Mucosa of gallbladder (tissue), 1 donor: ENCODE results near the gene LSG1. TPM values are rescaled to one million over a fixed set of nuclear protein-coding genes. Genes with fewer than 3 reads are reported as not detected.
A peak's percentile ranks its signal among the peaks of the same experiment; 100 is the strongest.

Experiments used
- DNase-seq: peaks from one replicate; pipeline ENCODE4 v3.0.0-alpha.2; 2020; ENCODE audit warnings: low spot score
- total RNA-seq: library from RNA; stranded (reverse); gene quantifications from one replicate; pipeline ENCODE4 v1.2.1, GENCODE V29; 2021
- donor health status: DM: no; HTN: no; CAD: no.

Gene LSG1
- total RNA-seq, 1 donor from 2014 or later = 31.8 TPM

DNA sequence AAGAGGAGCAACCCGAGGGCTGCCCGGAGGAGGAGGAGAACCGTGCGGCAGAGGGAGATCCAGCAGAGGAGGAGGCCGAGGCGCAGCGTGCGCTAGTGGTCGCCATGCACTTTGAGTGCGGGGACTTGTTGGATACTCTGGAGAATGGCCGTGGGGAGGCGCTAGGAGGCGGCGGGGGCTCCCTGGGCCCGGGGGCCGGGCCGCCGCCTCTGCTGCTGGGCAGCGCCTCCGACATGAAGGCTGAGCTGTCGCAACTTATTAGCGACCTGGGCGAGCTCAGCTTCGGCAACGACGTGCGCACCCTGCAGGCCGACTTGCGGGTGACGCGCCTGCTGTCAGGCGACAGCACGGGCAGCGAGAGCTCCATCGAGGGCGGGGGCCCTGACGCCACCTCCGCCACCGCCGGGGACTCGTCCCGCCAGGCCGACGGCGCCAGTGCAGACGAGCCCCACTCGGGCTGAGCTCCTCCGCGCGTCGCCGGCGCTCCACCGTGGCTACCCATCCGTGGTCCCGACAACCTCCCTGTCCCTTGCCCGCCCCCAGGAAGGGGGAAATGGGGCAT is 15.7 kb upstream of the LSG1 start:
- DNase-seq = peak; percentile 52

DNA sequence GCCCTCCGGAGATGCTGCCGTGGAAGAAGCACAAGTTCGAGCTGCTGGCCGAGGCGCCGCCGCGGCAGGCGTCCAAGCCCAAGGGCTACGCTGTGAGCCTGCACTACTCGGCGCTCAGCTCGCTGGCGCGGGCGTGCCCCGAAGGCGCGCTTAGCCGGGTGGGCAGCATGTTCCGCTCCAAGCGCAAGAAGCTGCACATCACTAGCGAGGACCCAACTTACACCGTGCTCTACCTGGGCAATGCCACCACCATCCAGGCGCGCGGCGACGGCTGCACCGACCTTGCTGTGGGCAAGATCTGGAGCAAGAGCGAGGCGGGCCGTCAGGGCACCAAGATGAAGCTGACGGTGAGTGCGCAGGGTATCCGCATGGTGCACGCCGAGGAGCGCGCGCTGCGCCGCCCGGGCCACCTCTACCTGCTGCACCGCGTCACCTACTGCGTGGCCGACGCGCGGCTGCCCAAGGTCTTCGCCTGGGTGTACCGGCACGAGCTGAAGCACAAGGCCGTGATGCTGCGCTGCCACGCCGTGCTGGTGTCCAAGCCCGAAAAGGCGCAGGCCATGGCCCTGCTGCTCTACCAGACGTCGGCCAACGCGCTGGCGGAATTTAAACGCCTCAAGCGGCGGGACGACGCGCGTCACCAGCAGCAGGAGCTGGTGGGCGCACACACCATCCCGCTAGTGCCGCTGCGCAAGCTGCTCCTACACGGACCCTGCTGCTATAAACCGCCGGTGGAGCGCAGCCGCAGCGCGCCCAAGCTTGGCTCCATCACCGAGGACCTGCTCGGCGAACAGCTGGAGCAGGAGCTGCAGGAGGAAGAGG is 15.0 kb upstream of the LSG1 start:
- peak; percentile 42 for DNase-seq

GRCh38 chr3:194686414-194686815 is 14.4 kb upstream of the LSG1 start:
- no peak for DNase-seq

GRCh38 chr3:194685718-194686413 is 13.9 kb upstream of the LSG1 start, which contains the start of gene FAM43A:
Gene FAM43A (plus strand): TSS chr3:194685883. CDS start chr3:194686827, 944 bp downstream.
- peak; percentile 94 for DNase-seq

DNA sequence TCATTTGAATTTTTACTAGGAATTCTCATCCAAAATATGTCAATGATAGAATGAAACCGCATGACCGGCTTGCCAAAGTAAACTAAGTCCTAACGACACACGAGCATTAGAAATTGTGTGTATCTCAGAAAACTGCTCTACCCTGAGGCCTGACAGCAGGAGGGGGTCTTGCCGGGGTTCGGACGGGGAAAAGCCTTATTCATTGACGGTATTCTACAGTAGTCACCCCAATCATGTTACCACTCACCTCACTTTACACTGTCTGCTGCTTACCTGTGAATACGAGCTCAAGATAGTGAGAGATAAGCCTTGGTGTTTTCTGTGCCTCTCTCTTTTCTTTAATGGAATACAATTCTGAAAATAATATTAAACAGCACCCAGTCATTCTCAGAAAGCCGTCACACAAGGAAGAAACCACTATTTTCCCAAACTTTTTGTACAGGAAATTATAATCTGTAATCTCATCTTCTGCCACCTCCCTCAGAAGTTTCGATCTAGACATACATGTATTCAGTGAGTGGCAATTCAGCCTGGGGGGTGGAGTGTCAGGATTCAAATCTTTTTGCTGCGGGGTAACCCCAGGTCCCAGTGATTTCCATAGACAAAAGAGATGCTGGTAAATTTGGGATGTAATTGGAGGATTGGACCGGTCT is 13.2 kb upstream of the LSG1 start:
- no peak for DNase-seq

GRCh38 chr3:194683380-194683779 is 11.4 kb upstream of the LSG1 start:
- no peak for DNase-seq

- peak; percentile 85 for DNase-seq
Observed at GRCh38 chr3:194682694-194683310, 10.8 kb upstream of the LSG1 start.

DNA sequence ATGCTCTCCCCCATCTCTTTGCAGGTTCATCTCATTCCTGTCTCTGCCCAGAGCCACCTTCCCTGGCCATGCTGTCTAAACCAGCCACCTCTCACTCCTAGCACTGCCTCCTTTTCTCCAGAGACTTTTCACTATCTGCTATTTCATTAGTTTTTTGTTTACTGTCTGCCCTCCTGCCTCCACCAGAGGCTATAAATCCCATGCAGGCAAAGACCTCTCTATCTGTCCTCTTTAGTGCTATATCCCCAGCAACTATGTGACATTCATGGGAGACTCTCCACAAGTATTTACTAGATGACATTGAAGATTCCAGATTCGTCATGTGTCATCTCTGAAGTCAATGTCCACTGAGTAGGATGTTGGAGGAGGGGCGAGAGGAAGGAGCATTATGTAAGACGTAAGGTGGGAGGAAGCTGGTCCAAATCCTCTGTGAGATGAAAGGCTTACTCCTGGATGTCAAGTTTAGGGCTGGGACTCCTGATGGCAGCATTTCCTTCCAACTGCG is 10.2 kb upstream of the LSG1 start:
- no peak for DNase-seq

GRCh38 chr3:194680888-194681615 is 9.1 kb upstream of the LSG1 start:
- no peak for DNase-seq

DNA sequence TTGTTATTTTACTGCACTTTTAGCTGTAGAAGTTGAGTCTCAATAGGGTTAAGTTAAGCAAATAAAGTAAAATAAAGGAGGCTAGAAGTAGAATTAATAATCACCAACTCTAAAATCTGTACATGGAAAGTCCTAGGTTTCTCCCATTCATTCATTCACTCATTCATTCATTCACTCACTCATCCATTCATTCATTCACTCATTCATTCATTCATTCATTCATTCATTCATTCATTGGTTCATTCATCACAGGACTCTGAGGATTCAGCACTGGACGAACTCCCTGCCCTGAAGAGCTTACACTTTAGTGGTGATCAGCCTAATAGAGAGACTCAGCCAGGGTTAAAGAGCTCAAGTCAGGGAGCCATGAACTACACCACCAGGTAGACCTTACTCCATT is 4.5 kb upstream of the LSG1 start:
- DNase-seq = no peak

GRCh38 chr3:194675680-194676079 is 3.7 kb upstream of the LSG1 start:
- no peak for DNase-seq

DNA sequence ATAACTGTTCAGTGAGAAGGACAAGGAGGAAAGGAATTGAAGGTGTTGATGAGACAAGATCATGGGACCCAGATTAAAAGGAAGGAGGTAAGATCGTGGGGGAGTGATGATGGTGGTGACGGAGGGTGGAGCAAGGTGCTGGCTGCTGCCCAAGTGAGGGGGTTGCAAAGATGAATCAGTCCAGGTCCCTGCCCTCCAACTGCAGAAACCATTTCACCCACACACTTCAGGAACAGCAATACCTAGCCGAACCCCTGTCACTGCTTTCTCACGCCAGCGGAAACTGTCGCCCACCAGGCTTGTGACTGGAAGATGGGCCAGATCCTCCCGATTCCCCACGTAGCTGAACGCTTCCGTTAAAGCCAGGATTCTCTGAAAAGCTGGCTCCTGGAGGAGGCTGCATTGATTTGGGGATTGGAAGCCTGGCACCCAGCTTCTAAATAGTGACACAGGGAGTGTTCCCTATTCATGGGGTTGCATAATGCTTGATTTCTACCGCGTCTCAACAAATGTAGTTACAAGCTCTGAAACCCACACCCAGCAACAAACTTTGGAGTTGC is 3.2 kb upstream of the LSG1 start:
- DNase-seq = no peak

GRCh38 chr3:194673761-194674160 is 1.8 kb upstream of the LSG1 start:
- DNase-seq = no peak

GRCh38 chr3:194672876-194673275 is 885 bp upstream of the LSG1 start:
- no peak for DNase-seq

- no peak for DNase-seq
Observed at GRCh38 chr3:194671511-194671899, 486 bp downstream of the LSG1 start.

- no peak for DNase-seq
Observed at GRCh38 chr3:194667363-194667762, 4.6 kb downstream of the LSG1 start.

DNA sequence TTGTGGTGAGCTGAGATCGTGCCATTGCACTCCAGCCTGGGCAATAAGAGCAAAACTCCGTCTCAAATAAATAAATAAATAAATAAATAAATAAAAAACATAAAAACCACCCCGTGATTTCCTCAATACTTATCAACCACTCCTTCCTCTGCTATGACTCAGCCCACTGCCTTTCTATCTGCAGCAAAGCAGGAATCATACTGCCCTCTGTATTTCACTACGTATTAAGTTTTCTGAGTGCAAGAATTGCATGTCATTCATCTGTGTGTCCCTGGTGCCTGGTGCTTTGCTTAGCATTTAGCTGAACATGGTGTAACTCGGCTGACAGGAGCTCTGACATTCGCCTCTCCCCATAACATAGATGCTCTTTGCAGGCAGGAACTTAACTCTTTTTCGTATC is 7.1 kb downstream of the LSG1 start:
- no peak for DNase-seq

DNA sequence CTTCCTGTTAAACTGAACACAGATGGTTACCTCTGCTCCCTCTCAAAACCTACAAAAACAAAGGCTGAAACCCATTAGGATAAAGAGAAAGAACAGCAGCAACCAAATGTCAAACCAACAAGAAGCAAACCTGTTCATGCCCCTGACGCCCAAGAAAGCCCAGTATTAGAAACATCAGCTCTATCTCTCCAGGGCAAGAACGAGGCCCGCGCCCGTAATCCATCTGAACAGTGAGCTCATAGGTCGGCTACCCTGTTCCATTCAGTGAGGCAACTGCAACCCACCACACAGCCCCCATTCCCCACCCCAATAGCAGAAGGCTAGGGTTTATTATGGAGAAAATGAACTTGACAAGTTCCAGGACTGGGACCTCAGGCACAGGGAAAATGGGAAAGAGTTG is 10.0 kb downstream of the LSG1 start:
- DNase-seq = no peak

- no peak for DNase-seq
Observed at GRCh38 chr3:194661374-194661773, 10.6 kb downstream of the LSG1 start.

GRCh38 chr3:194659778-194660177 is 12.2 kb downstream of the LSG1 start:
- no peak for DNase-seq
